HepG2 (cell line): ENCODE data around the gene MEGF11. TPM values are rescaled to one million over a fixed set of nuclear protein-coding genes. Genes with fewer than 3 reads are reported as not detected.

Source experiments
- AHR ChIP-seq: IDR thresholded peaks from 2 replicates; pipeline ENCODE4 v1.6.1; 2018; ENCODE audit warnings: missing genetic modification reagents, missing compliant biosample characterization
- CCAR2 ChIP-seq: fragments of 200-400 bp; formaldehyde crosslinking; optimal IDR thresholded peaks from 2 replicates; pipeline ENCODE3; 2018; ENCODE audit warnings: low read depth, mild to moderate bottlenecking, low read length, moderate library complexity
- GLI4 ChIP-seq: sonication (generic); formaldehyde crosslinking; IDR thresholded peaks from 2 replicates; pipeline ENCODE4 v1.5.1; 2020; ENCODE audit warnings: missing genetic modification reagents, mild to moderate bottlenecking, moderate library complexity, borderline replicate concordance
- KLF6 ChIP-seq: IDR thresholded peaks from 2 replicates; pipeline ENCODE4 v1.8.0; 2016; ENCODE audit warnings: missing biosample characterization, missing genetic modification reagents
- MXI1 ChIP-seq: IDR thresholded peaks from 3 replicates; pipeline ENCODE4 v1.6.1; 2012; ENCODE audit warnings: low read depth, low read length, inconsistent platforms, borderline replicate concordance
- MZF1 ChIP-seq: sonication (generic); formaldehyde crosslinking; IDR thresholded peaks from 2 replicates; pipeline ENCODE4 v1.8.1; 2023; ENCODE audit warnings: mild to moderate bottlenecking, missing genetic modification reagents, borderline replicate concordance
- PTBP1 ChIP-seq: fragments of 200-400 bp; formaldehyde crosslinking; IDR thresholded peaks from 2 replicates; pipeline ENCODE4 v1.6.1; 2018; ENCODE audit warnings: low read length, low read depth; ENCODE audit not compliant: poor library complexity, severe bottlenecking
- ZNF180 ChIP-seq: sonication (generic); formaldehyde crosslinking; IDR thresholded peaks from 2 replicates; pipeline ENCODE4 v1.4.0; 2020; ENCODE audit warnings: low read depth, missing genetic modification reagents, borderline replicate concordance
- ZNF329 ChIP-seq: sonication (generic); formaldehyde crosslinking; IDR thresholded peaks from 2 replicates; pipeline ENCODE4 v1.9.0; 2021; ENCODE audit warnings: low read depth, mild to moderate bottlenecking, missing genetic modification reagents
- ZNF772 ChIP-seq: sonication (generic); formaldehyde crosslinking; IDR thresholded peaks from 2 replicates; pipeline ENCODE4 v1.5.0; 2020; ENCODE audit warnings: mild to moderate bottlenecking, missing genetic modification reagents
- polyA plus RNA-seq, 8 experiments: library from polyadenylated mRNA; depleted of rRNA in 3 of 8; stranded (reverse) in 7 of 8; unstranded in 1 of 8; fragments of >200 nt; fragmentation: Illumina TruSeq in 4 of 8; extraction: Trizol in 4 of 8; gene quantifications; 2 replicates each; pipeline versions ENCODE4 v1.2.1 to v1.2.3, GENCODE V29; 2011 to 2016; ENCODE audit warnings: low read depth in 4 of 8, missing spikeins in 1 of 8, mixed read lengths in 1 of 8; ENCODE audit not compliant: insufficient read depth in 1 of 8
- total RNA-seq, 5 experiments: library from RNA; depleted of rRNA; stranded (reverse); fragments of >200 nt; fragmentation: Illumina TruSeq; extraction: Trizol; gene quantifications; 2 replicates each; pipeline ENCODE4 v1.2.3, GENCODE V29; 2016; ENCODE audit warnings: low read depth in 1 of 5
- TF ChIP-seq, protein P1 (sequence below): sonication (generic); formaldehyde crosslinking; IDR thresholded peaks from 2 replicates; pipeline ENCODE4 v1.5.1; 2020; ENCODE audit warnings: mild to moderate bottlenecking, missing genetic modification reagents, moderate library complexity
- TF ChIP-seq, protein P2 (sequence below): IDR thresholded peaks from 2 replicates; pipeline ENCODE4 v1.6.1; 2016; ENCODE audit warnings: missing compliant biosample characterization, missing genetic modification reagents, borderline replicate concordance
- TF ChIP-seq, protein P3 (sequence below): sonication (generic); formaldehyde crosslinking; IDR thresholded peaks from 2 replicates; pipeline ENCODE4 v1.5.0; 2020; ENCODE audit warnings: missing genetic modification reagents
- TF ChIP-seq, protein P4 (sequence below): sonication (generic); formaldehyde crosslinking; IDR thresholded peaks from 2 replicates; pipeline ENCODE4 v1.5.0; 2020; ENCODE audit warnings: missing genetic modification reagents
- TF ChIP-seq, protein P5 (sequence below): IDR thresholded peaks from 2 replicates; pipeline ENCODE4 v1.6.1; 2012; ENCODE audit warnings: inconsistent platforms
- TF ChIP-seq, protein P6 (sequence below): sonication (generic); formaldehyde crosslinking; IDR thresholded peaks from 2 replicates; pipeline ENCODE4 v1.5.0; 2020; ENCODE audit warnings: missing genetic modification reagents
- TF ChIP-seq, protein P7 (sequence below): sonication (generic); formaldehyde crosslinking; IDR thresholded peaks from 2 replicates; pipeline ENCODE4 v1.8.1; 2023; ENCODE audit warnings: mild to moderate bottlenecking, missing genetic modification reagents, borderline replicate concordance

Gene MEGF11
- total and polyA plus RNA-seq, 2 of the 13 experiments (the other 11 are each of a cell fraction or from before 2014, with no cell fraction given) = not detected

DNA sequence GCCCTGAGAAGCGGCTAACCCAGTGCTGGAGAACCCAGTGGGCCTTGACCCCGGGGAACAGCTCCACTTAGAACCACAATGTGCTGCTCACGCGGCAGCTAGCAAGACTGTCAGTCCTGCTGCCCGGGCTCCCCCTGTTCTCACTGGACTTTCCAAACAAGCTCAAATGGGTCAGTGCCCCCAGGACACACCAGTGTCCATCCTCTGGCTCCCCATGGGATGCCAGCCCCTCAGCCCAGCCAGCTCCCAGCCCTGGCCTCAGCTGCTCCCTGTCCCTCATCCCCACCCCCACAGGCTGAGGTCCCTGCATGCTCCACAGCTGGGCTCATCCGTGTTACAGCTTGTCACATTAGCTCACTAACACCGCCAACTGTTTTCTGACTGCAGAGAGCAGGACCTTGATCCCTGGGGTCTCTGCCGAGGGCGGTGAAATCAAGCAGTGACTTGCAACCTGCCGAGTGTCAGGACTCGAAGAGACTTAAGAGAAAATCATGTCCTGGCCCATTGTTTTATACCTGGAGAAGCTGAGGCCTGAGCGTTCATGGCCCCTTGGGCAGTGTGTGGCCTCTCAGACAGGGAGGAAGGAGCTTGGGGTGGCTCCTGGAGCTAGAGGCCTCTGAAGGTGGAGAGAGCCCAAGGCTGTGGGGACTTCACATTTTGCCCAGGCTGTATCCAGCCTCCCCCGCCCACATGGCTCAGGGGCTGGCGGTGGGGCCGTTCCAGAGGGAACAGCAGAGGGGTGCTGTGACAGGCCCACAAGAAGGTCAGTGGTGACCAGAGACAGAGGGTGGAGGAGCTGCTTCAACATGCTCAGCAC is 157.5 kb downstream of the MEGF11 start (continued):
- TF ChIP-seq KLF6 (CRISPR knock-in tag) = no peak
- no peak for TF ChIP-seq ZNF329 (CRISPR knock-in tag)
- TF ChIP-seq, protein P1, sequence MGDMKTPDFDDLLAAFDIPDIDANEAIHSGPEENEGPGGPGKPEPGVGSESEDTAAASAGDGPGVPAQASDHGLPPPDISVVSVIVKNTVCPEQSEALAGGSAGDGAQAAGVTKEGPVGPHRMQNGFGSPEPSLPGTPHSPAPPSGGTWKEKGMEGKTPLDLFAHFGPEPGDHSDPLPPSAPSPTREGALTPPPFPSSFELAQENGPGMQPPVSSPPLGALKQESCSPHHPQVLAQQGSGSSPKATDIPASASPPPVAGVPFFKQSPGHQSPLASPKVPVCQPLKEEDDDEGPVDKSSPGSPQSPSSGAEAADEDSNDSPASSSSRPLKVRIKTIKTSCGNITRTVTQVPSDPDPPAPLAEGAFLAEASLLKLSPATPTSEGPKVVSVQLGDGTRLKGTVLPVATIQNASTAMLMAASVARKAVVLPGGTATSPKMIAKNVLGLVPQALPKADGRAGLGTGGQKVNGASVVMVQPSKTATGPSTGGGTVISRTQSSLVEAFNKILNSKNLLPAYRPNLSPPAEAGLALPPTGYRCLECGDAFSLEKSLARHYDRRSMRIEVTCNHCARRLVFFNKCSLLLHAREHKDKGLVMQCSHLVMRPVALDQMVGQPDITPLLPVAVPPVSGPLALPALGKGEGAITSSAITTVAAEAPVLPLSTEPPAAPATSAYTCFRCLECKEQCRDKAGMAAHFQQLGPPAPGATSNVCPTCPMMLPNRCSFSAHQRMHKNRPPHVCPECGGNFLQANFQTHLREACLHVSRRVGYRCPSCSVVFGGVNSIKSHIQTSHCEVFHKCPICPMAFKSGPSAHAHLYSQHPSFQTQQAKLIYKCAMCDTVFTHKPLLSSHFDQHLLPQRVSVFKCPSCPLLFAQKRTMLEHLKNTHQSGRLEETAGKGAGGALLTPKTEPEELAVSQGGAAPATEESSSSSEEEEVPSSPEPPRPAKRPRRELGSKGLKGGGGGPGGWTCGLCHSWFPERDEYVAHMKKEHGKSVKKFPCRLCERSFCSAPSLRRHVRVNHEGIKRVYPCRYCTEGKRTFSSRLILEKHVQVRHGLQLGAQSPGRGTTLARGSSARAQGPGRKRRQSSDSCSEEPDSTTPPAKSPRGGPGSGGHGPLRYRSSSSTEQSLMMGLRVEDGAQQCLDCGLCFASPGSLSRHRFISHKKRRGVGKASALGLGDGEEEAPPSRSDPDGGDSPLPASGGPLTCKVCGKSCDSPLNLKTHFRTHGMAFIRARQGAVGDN (CRISPR knock-in tag) = peak; percentile 53
- no peak for TF ChIP-seq CCAR2
- no peak for TF ChIP-seq MZF1
- TF ChIP-seq MXI1 = no peak
- TF ChIP-seq, protein P2, sequence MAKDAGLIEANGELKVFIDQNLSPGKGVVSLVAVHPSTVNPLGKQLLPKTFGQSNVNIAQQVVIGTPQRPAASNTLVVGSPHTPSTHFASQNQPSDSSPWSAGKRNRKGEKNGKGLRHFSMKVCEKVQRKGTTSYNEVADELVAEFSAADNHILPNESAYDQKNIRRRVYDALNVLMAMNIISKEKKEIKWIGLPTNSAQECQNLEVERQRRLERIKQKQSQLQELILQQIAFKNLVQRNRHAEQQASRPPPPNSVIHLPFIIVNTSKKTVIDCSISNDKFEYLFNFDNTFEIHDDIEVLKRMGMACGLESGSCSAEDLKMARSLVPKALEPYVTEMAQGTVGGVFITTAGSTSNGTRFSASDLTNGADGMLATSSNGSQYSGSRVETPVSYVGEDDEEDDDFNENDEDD = peak; percentile 38; the same call in 1 of the 2 replicates
- TF ChIP-seq, protein P3, sequence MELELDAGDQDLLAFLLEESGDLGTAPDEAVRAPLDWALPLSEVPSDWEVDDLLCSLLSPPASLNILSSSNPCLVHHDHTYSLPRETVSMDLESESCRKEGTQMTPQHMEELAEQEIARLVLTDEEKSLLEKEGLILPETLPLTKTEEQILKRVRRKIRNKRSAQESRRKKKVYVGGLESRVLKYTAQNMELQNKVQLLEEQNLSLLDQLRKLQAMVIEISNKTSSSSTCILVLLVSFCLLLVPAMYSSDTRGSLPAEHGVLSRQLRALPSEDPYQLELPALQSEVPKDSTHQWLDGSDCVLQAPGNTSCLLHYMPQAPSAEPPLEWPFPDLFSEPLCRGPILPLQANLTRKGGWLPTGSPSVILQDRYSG (CRISPR knock-in tag) = 0 out of 2 replicates have a peak, but pooled peaks have one; percentile 38
- TF ChIP-seq, protein P4, sequence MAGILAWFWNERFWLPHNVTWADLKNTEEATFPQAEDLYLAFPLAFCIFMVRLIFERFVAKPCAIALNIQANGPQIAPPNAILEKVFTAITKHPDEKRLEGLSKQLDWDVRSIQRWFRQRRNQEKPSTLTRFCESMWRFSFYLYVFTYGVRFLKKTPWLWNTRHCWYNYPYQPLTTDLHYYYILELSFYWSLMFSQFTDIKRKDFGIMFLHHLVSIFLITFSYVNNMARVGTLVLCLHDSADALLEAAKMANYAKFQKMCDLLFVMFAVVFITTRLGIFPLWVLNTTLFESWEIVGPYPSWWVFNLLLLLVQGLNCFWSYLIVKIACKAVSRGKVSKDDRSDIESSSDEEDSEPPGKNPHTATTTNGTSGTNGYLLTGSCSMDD (CRISPR knock-in tag) = no peak
- no peak for TF ChIP-seq GLI4
- no peak for TF ChIP-seq PTBP1
- no peak for TF ChIP-seq ZNF772 (CRISPR knock-in tag)
- TF ChIP-seq, protein P5, sequence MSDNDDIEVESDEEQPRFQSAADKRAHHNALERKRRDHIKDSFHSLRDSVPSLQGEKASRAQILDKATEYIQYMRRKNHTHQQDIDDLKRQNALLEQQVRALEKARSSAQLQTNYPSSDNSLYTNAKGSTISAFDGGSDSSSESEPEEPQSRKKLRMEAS = peak; percentile 46; the same call in 1 of the 2 replicates
- TF ChIP-seq, protein P6, sequence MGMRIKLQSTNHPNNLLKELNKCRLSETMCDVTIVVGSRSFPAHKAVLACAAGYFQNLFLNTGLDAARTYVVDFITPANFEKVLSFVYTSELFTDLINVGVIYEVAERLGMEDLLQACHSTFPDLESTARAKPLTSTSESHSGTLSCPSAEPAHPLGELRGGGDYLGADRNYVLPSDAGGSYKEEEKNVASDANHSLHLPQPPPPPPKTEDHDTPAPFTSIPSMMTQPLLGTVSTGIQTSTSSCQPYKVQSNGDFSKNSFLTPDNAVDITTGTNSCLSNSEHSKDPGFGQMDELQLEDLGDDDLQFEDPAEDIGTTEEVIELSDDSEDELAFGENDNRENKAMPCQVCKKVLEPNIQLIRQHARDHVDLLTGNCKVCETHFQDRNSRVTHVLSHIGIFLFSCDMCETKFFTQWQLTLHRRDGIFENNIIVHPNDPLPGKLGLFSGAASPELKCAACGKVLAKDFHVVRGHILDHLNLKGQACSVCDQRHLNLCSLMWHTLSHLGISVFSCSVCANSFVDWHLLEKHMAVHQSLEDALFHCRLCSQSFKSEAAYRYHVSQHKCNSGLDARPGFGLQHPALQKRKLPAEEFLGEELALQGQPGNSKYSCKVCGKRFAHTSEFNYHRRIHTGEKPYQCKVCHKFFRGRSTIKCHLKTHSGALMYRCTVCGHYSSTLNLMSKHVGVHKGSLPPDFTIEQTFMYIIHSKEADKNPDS = no peak
- TF ChIP-seq, protein P7, sequence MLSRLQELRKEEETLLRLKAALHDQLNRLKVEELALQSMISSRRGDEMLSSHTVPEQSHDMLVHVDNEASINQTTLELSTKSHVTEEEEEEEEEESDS = no peak
- no peak for TF ChIP-seq AHR (CRISPR knock-in tag)
- no peak for TF ChIP-seq ZNF180 (CRISPR knock-in tag)
